Esophagus squamous epithelium (tissue), 5 donors: ENCODE results near the gene SLC9A9. TPM values are rescaled to one million over a fixed set of nuclear protein-coding genes. Genes with fewer than 3 reads are reported as not detected.

ENCODE experiments used
- DNase-seq: peaks from one replicate; lab custom pipeline; 2025; lab: John Stamatoyannopoulos, UW
- H3K27ac ChIP-seq, 4 donors: fragments of 200-600 bp; sonication (generic); one replicate each; pipeline ENCODE4 v1.5.1; 2016 to 2019; ENCODE audit warnings: mild to moderate bottlenecking in 1 of 4
- H3K27me3 ChIP-seq, 4 donors: fragments of 200-600 bp; sonication (generic); 1 replicate in 3 of 4; 2 replicates in 1 of 4; pipeline versions ENCODE4 v1.5.1 to v1.6.0; 2017 to 2021; ENCODE audit warnings: antibody characterized with exemption in 1 of 4
- H3K36me3 ChIP-seq, 3 donors: fragments of 200-600 bp; sonication (generic); one replicate each; pipeline ENCODE4 v1.5.1; 2016 to 2019
- H3K4me1 ChIP-seq, 3 donors: fragments of 200-600 bp; sonication (generic); one replicate each; pipeline ENCODE4 v1.5.1; 2017 to 2019
- H3K4me3 ChIP-seq, 4 donors: fragments of 200-600 bp; sonication (generic); 1 replicate in 3 of 4; 2 replicates in 1 of 4; pipeline ENCODE4 v1.5.1; 2016 to 2019; ENCODE audit warnings: mild to moderate bottlenecking in 2 of 4, moderate library complexity in 1 of 4
- H3K9me3 ChIP-seq, 3 donors: fragments of 200-600 bp; sonication (generic); one replicate each; pipeline ENCODE4 v1.5.1; 2016 to 2019
- POLR2A ChIP-seq, 4 donors: fragments of 450-650 bp; IDR thresholded peaks; one replicate each; pipeline ENCODE4 v1.6.1; 2017; ENCODE audit warnings: antibody characterized with exemption in 4 of 4, mild to moderate bottlenecking in 4 of 4, moderate library complexity in 3 of 4
- WGBS, 2 donors: methylation state at CpG; one replicate each; pipeline ENCODE4 v1.1.5; 2018; 5-methylcytosine and 5-hydroxymethylcytosine counted together
- intact Hi-C: fragments of 100-400 bp; cut with DNase I; formaldehyde crosslinking; loops from one replicate; pipeline ENCODE4 v1.15.0; 2022
- total RNA-seq, 4 donors: library from RNA; depleted of rRNA; stranded (reverse); fragments of >200 nt; gene quantifications; one replicate each; pipeline ENCODE4 v1.1.0, GENCODE V29; 2016
- TF ChIP-seq, protein P1 (sequence below), 6 experiments: fragments of 450-650 bp in 4 of 6; fragments of 200-600 bp in 2 of 6; sonication (generic) in 2 of 6; IDR thresholded peaks; one replicate each; pipeline ENCODE4 v1.5.1; 2016 to 2019; ENCODE audit warnings: antibody characterized with exemption in 6 of 6, mild to moderate bottlenecking in 4 of 6, moderate library complexity in 4 of 6
- donor health status: DM: yes; HTN: yes; CAD: no.

The SLC9A9 gene
- total RNA-seq, 4 donors from 2014 or later: 11.2 to 22.3 (median 18.9) TPM

DNA sequence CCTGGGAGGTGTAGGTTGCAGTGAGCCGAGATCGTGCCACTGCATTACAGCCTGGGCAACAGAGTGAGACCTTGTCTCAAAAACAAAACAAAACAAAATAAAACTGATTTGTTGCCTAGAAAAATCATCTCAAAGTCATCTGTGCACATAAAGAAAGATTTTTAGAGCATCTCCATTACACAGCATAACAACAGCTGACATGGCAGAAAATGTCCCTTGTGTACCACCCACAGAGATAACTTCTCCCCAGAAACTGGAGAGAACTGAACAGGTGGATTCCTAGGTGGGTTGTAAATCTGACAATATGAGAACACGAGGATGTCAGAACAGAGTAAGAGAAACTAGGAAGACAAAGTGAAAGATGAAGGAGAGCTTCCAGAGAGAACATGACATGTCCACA lies 207.5 kb downstream of the SLC9A9 start:
- H3K4me3 ChIP-seq: no peak overlapping the region
- H3K27ac ChIP-seq: no peak overlapping the region
- TF ChIP-seq POLR2A (IDR thresholded peaks at IDR 0.05): no peak
- TF ChIP-seq, protein P1, sequence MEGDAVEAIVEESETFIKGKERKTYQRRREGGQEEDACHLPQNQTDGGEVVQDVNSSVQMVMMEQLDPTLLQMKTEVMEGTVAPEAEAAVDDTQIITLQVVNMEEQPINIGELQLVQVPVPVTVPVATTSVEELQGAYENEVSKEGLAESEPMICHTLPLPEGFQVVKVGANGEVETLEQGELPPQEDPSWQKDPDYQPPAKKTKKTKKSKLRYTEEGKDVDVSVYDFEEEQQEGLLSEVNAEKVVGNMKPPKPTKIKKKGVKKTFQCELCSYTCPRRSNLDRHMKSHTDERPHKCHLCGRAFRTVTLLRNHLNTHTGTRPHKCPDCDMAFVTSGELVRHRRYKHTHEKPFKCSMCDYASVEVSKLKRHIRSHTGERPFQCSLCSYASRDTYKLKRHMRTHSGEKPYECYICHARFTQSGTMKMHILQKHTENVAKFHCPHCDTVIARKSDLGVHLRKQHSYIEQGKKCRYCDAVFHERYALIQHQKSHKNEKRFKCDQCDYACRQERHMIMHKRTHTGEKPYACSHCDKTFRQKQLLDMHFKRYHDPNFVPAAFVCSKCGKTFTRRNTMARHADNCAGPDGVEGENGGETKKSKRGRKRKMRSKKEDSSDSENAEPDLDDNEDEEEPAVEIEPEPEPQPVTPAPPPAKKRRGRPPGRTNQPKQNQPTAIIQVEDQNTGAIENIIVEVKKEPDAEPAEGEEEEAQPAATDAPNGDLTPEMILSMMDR (IDR thresholded peaks at IDR 0.05): no peak
- DNase-seq: no peak
- H3K27me3 ChIP-seq: no peaks in the 10 kb centered on the region
- peaks cover 0 to 9% (median 0%) of the 10 kb centered on the region in 3 donors for H3K36me3 ChIP-seq
- intact Hi-C loops: no loop called here
- peaks cover 0 to 19% (median 0%) of the 10 kb centered on the region in 3 donors for H3K9me3 ChIP-seq
- WGBS, 2 donors: 94 to 100% methylated on average over 3 of the region's 3 CpGs
- peaks cover 0 to 5% (median 0%) of the 10 kb centered on the region in 3 donors for H3K4me1 ChIP-seq

DNA sequence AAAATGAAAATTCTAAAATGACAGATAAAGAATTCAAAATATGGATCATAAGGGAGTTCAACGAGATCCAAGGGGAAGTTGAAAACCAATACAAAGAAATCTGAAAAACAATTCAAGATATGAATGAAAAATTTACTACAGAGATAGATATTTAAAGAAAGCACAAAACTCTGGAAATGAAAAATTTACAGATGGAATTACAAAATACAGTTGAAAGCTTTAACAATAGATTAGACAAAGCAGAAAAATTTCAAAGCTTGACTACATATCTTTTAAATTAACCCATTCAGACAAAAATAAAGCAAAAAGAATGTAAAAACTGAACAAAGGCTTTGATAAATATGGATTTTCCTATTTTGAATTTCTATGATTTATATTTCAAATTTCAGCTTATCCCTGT lies 211.1 kb downstream of the SLC9A9 start:
- Histone ChIP-seq H3K27ac (no peak overlapping the region), H3K9me3 (peaks cover 0 to 19% (median 0%) of the 10 kb centered on the region in 3 donors), H3K4me1 (no peaks in the 10 kb centered on the region), H3K36me3 (peaks cover 0 to 15% (median 0%) of the 10 kb centered on the region in 3 donors), H3K4me3 (no peak overlapping the region), H3K27me3 (no peaks in the 10 kb centered on the region)
- no peak for TF ChIP-seq POLR2A (IDR thresholded peaks at IDR 0.05)
- TF ChIP-seq, protein P1 (IDR thresholded peaks at IDR 0.05): no peak
- WGBS, 2 donors: 82 to 84% methylated on average over 1 of the region's 1 CpG
- DNase-seq: no peak
- intact Hi-C loops: no loop called here

DNA sequence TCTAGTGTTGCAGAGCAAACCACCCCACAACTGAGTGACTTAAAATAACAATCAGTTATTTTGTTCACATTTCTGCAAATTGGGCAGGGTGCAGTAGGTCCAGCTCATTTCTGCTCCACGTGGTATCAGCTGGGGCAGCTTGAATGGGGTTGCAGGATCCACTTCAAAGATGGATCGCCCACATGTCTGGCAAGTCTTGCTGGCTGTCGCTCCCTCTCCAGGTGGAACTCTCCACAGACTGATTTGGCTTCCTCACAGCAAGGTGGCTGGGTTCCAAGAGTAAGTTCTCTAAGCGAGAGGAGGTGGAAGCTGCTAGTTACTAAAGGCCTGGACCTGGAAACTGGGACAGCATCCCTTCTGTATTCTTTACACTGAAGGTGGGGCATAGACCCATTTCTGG lies 213.3 kb downstream of the SLC9A9 start:
- peaks cover 0 to 19% (median 0%) of the 10 kb centered on the region in 3 donors for H3K9me3 ChIP-seq
- no peaks in the 10 kb centered on the region for H3K4me1 ChIP-seq
- no peak overlapping the region for H3K4me3 ChIP-seq
- intact Hi-C loops: no loop called here
- H3K27me3 ChIP-seq: no peaks in the 10 kb centered on the region
- 68 to 70% methylated on average over 3 to 4 of the region's 4 CpGs for WGBS, 2 donors
- no peak for DNase-seq
- no peak overlapping the region for H3K27ac ChIP-seq
- TF ChIP-seq, protein P1 (IDR thresholded peaks at IDR 0.05): no peak
- no peak for TF ChIP-seq POLR2A (IDR thresholded peaks at IDR 0.05)
- peaks cover 0 to 15% (median 0%) of the 10 kb centered on the region in 3 donors for H3K36me3 ChIP-seq

DNA sequence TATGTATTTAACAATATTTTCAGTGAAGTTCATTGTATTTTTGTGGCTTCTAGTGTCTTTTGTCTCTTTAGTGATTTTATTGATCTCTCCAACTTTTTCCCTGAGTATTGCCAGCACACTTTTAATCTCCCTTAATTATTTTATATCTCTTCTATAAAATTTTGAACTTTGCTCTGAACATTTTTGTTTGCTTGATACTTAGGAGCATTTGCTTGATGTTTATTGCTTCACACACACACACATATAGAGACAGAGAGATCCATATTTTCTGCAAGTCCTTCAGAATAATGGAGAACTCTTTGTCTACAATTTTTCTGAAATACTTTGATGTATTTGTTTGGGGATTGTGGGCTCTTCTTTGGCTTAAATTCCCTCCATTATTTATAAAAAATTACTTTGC lies 213.8 kb downstream of the SLC9A9 start:
- H3K4me3 ChIP-seq: no peak overlapping the region
- no peaks in the 10 kb centered on the region for H3K4me1 ChIP-seq
- no peak overlapping the region for H3K27ac ChIP-seq
- H3K9me3 ChIP-seq: peaks cover 0 to 19% (median 0%) of the 10 kb centered on the region in 3 donors
- peaks cover 0 to 15% (median 0%) of the 10 kb centered on the region in 3 donors for H3K36me3 ChIP-seq
- TF ChIP-seq, protein P1 (IDR thresholded peaks at IDR 0.05): no peak
- TF ChIP-seq POLR2A (IDR thresholded peaks at IDR 0.05): no peak
- intact Hi-C loops: no loop called here
- no peaks in the 10 kb centered on the region for H3K27me3 ChIP-seq
- no peak for DNase-seq

DNA sequence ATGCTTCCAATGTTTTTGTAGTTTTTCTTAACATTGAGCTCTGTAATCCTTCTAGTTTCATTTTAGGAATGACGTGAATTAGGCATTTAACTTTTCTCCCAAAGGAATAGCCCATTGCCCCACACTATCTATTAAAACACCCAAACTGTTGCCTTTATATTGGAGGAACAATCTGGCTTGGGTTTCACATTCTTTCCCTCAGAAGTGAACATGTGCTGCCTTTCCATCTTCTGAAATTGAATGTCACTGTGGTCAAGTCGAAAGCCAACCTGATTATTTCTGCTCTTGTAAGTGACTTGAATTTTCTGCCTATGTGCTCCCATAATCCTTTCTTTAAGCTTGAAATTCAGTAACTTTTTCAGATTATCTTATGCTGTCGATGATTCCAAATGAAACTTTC lies 214.5 kb downstream of the SLC9A9 start:
- H3K4me3 ChIP-seq: no peak overlapping the region
- no peaks in the 10 kb centered on the region for H3K4me1 ChIP-seq
- H3K9me3 ChIP-seq: peaks cover 0 to 19% (median 0%) of the 10 kb centered on the region in 3 donors
- 88 to 94% methylated on average over 3 of the region's 3 CpGs for WGBS, 2 donors
- TF ChIP-seq POLR2A (IDR thresholded peaks at IDR 0.05): no peak
- TF ChIP-seq, protein P1 (IDR thresholded peaks at IDR 0.05): no peak
- no peaks in the 10 kb centered on the region for H3K27me3 ChIP-seq
- H3K36me3 ChIP-seq: peaks cover 0 to 15% (median 0%) of the 10 kb centered on the region in 3 donors
- intact Hi-C loops: no loop called here
- DNase-seq: no peak
- H3K27ac ChIP-seq: no peak overlapping the region
